Uterus (tissue), 4 donors: ENCODE measurements around the gene RNF167. TPM values are rescaled to one million over a fixed set of nuclear protein-coding genes. Genes with fewer than 3 reads are reported as not detected.

Experiments
- DNase-seq, 2 donors: peaks; one replicate each; pipeline ENCODE4 v3.0.0-alpha.2; 2019 to 2020
- H3K27ac ChIP-seq, 2 donors: fragments of 200-600 bp; sonication (generic); 1 replicate in 1 of 2; 2 replicates in 1 of 2; pipeline ENCODE4 v1.5.1; 2016 to 2018
- H3K27me3 ChIP-seq, 2 donors: fragments of 200-600 bp; sonication (generic); one replicate each; pipeline ENCODE4 v1.5.1; 2018 to 2019; ENCODE audit warnings: control low read depth in 1 of 2
- H3K36me3 ChIP-seq, 2 donors: fragments of 200-600 bp; sonication (generic); one replicate each; pipeline ENCODE4 v1.5.1; 2019; ENCODE audit warnings: control low read depth in 1 of 2
- H3K4me1 ChIP-seq, 2 donors: fragments of 200-600 bp; sonication (generic); one replicate each; pipeline ENCODE4 v1.5.1; 2018 to 2019; ENCODE audit warnings: control low read depth in 1 of 2
- H3K4me3 ChIP-seq, 2 donors: fragments of 200-600 bp; sonication (generic); 1 replicate in 1 of 2; 2 replicates in 1 of 2; pipeline ENCODE4 v1.5.1; 2018 to 2019; ENCODE audit warnings: mild to moderate bottlenecking in 1 of 2
- H3K9me3 ChIP-seq, 2 donors: fragments of 200-600 bp; sonication (generic); one replicate each; pipeline ENCODE4 v1.5.1; 2019; ENCODE audit warnings: control low read depth in 1 of 2
- CTCF ChIP-seq, 4 experiments: fragments of 200-600 bp in 2 of 4; fragments of 450-650 bp in 2 of 4; sonication (generic) in 2 of 4; IDR thresholded peaks; one replicate each; pipeline ENCODE4 v1.5.1; 2016 to 2019; ENCODE audit warnings: antibody characterized with exemption in 4 of 4, mild to moderate bottlenecking in 2 of 4, moderate library complexity in 1 of 4
- POLR2A ChIP-seq, 2 donors: fragments of 450-650 bp; IDR thresholded peaks; one replicate each; pipeline ENCODE4 v1.6.1; 2016; ENCODE audit warnings: antibody characterized with exemption in 2 of 2, mild to moderate bottlenecking in 1 of 2, moderate library complexity in 1 of 2
- intact Hi-C: fragments of 100-400 bp; cut with DNase I; formaldehyde crosslinking; loops from one replicate; pipeline ENCODE4 v1.15.1; 2023; ENCODE audit warnings: low total_unique reads
- total RNA-seq, 4 donors: library from RNA; depleted of rRNA in 3 of 4; stranded (reverse); fragments of >200 nt in 3 of 4; gene quantifications; one replicate each; pipeline versions ENCODE4 v1.1.0 to v1.2.4, GENCODE V29; 2014 to 2023
- donor health status: DM: yes; HTN: yes; CAD: no.

RNF167 gene
- total RNA-seq, 4 donors from 2014 or later: 14.8 to 100 (median 53.1) TPM

- no peak overlapping the region for H3K4me3 ChIP-seq
- H3K27me3 ChIP-seq: no peaks in the 10 kb centered on the region
- TF ChIP-seq CTCF (IDR thresholded peaks at IDR 0.05) (no peak), POLR2A (IDR thresholded peaks at IDR 0.05) (no peak)
- H3K4me1 ChIP-seq: peaks cover 12% of the 10 kb centered on the region in 2 donors
- H3K9me3 ChIP-seq: no peaks in the 10 kb centered on the region
- no peak for DNase-seq
- intact Hi-C loops: no loop called here
- H3K36me3 ChIP-seq: no peaks in the 10 kb centered on the region
- no peak overlapping the region for H3K27ac ChIP-seq
Observed at GRCh38 chr17:4936436-4936835, 3.6 kb upstream of the RNF167 start.

DNA sequence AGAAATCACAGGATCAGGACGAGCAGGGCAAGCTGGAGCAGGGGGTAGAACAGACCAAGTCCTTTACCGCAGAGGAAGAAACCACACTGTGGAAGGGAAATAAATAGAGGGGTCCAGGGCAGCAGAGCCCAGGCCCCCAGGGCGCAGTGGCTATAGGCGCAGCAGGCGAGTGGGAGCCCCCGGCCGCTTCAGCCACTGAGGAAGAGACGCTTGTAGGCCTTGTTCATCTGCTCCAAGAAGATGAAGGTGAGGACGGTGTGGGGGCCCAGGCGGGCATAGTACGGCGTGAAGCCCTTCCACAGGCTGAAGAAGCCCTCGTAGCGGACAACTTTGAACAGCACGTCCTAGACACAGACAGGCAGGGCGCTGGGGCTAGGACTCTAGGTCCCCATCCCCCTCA is 2.5 kb upstream of the RNF167 start:
- Histone ChIP-seq H3K4me1 (peaks cover 12% of the 10 kb centered on the region in 2 donors), H3K9me3 (no peaks in the 10 kb centered on the region), H3K27ac (no peak overlapping the region), H3K36me3 (no peaks in the 10 kb centered on the region), H3K27me3 (no peaks in the 10 kb centered on the region), H3K4me3 (no peak overlapping the region)
- no peak for DNase-seq
- intact Hi-C loops: no loop called here
- TF ChIP-seq POLR2A (IDR thresholded peaks at IDR 0.05) (no peak), CTCF (IDR thresholded peaks at IDR 0.05) (no peak)

DNA sequence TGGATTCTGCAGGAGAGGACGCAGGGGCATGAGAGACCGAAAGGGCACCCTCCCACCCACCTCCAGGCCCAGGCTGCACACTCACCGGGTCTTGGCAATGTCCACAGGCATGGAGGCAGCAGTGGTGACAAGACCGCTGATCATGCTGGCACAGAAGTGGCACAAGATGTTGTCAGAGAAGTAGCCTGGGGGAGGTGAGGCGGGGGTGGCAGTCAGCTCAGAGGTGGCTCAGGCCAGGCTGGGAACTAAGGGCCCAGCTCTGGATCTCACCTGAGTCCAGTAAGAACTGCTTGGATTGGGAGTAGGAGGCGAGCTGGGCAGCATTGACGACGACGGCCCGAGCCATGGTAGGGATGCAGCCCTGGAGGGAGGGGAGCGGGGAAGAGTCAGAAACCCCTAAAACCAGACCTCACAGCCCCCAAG is 2.0 kb upstream of the RNF167 start:
- peaks cover 12% of the 10 kb centered on the region in 2 donors for H3K4me1 ChIP-seq
- no peak for TF ChIP-seq POLR2A (IDR thresholded peaks at IDR 0.05)
- TF ChIP-seq CTCF (IDR thresholded peaks at IDR 0.05): no peak
- H3K27ac ChIP-seq: peak overlapping the region in 1 of 2 donors; percentile 98
- H3K9me3 ChIP-seq: no peaks in the 10 kb centered on the region
- intact Hi-C loops: no loop called here
- H3K27me3 ChIP-seq: no peaks in the 10 kb centered on the region
- no peak overlapping the region for H3K4me3 ChIP-seq
- no peaks in the 10 kb centered on the region for H3K36me3 ChIP-seq
- DNase-seq: no peak

GRCh38 chr17:4938688-4939545 is 1.2 kb upstream of the RNF167 start:
- intact Hi-C loops: no loop called here

More at GRCh38 chr17:4938688-4939545, 1.2 kb upstream of the RNF167 start:
- H3K9me3 ChIP-seq: no peaks in the 10 kb centered on the region
- peak overlapping the region; percentile 95 to 98 for H3K27ac ChIP-seq
- no peaks in the 10 kb centered on the region for H3K36me3 ChIP-seq
- no peak for TF ChIP-seq POLR2A (IDR thresholded peaks at IDR 0.05)
- no peak for TF ChIP-seq CTCF (IDR thresholded peaks at IDR 0.05)
- H3K27me3 ChIP-seq: no peaks in the 10 kb centered on the region
- H3K4me1 ChIP-seq: peaks cover 12% of the 10 kb centered on the region in 2 donors
- peak overlapping the region; percentile 90 to 92 for H3K4me3 ChIP-seq
- no peak for DNase-seq
